ENCODE data around the gene APOBR.

The APOBR gene

GRCh38 chr16:28520672-28521071 lies 26.2 kb downstream of the APOBR start:
- no peak overlapping the region for H3K9ac ChIP-seq (ENCODE audit: low read length)

GRCh38 chr16:28521436-28521835 lies 27.0 kb downstream of the APOBR start:
- Histone ChIP-seq H3K4me3 (ENCODE audit: low read depth, low read length, poor library complexity, severe bottlenecking) (no peak overlapping the region), H3K9ac (ENCODE audit: low read length) (no peak overlapping the region), H3K9me3 (ENCODE audit: low read length) (no peaks in the 10 kb centered on the region), H4K20me1 (ENCODE audit: insufficient read depth, low read length) (no peaks in the 10 kb centered on the region), H2AFZ (ENCODE audit: low read length) (no peak overlapping the region), H3K79me2 (ENCODE audit: insufficient read depth, low read length) (no peaks in the 10 kb centered on the region), H3K4me1 (ENCODE audit: insufficient read depth, low read length, severe bottlenecking) (no peaks in the 10 kb centered on the region), H3K27me3 (ENCODE audit: insufficient read depth, low read length) (no peaks in the 10 kb centered on the region), H3K9me2 (ENCODE audit: low read depth, low read length) (no peaks in the 10 kb centered on the region), H3K4me2 (ENCODE audit: low read length) (no peak overlapping the region), H3F3A (ENCODE audit: insufficient read depth, low read length) (no peaks in the 10 kb centered on the region), H3K27ac (ENCODE audit: low read depth, low read length, poor library complexity, severe bottlenecking) (no peak overlapping the region), H3K36me3 (ENCODE audit: insufficient read depth, low read length) (no peaks in the 10 kb centered on the region)
- TF ChIP-seq CTCF (IDR thresholded peaks at IDR 0.05; ENCODE audit: low read length) (no peak), EZH2 (IDR thresholded peaks at IDR 0.05; ENCODE audit: borderline replicate concordance, low read length) (no peak)

More at GRCh38 chr16:28520672-28521071, 26.2 kb downstream of the APOBR start:
- Histone ChIP-seq H2AFZ (ENCODE audit: low read length) (no peak overlapping the region), H3K9me3 (ENCODE audit: low read length) (no peaks in the 10 kb centered on the region), H3K4me3 (ENCODE audit: low read depth, low read length, poor library complexity, severe bottlenecking) (no peak overlapping the region), H3K4me2 (ENCODE audit: low read length) (no peak overlapping the region), H3K27me3 (ENCODE audit: insufficient read depth, low read length) (no peaks in the 10 kb centered on the region), H4K20me1 (ENCODE audit: insufficient read depth, low read length) (no peaks in the 10 kb centered on the region), H3K79me2 (ENCODE audit: insufficient read depth, low read length) (no peaks in the 10 kb centered on the region), H3F3A (ENCODE audit: insufficient read depth, low read length) (no peaks in the 10 kb centered on the region), H3K4me1 (ENCODE audit: insufficient read depth, low read length, severe bottlenecking) (no peaks in the 10 kb centered on the region), H3K36me3 (ENCODE audit: insufficient read depth, low read length) (no peaks in the 10 kb centered on the region), H3K9me2 (ENCODE audit: low read depth, low read length) (no peaks in the 10 kb centered on the region), H3K27ac (ENCODE audit: low read depth, low read length, poor library complexity, severe bottlenecking) (no peak overlapping the region)
- no peak for TF ChIP-seq EZH2 (IDR thresholded peaks at IDR 0.05; ENCODE audit: borderline replicate concordance, low read length)

- no peak for TF ChIP-seq EZH2 (IDR thresholded peaks at IDR 0.05; ENCODE audit: borderline replicate concordance, low read length)
- TF ChIP-seq CTCF (IDR thresholded peaks at IDR 0.05; ENCODE audit: low read length): no peak
- no peak overlapping the region for H2AFZ ChIP-seq (ENCODE audit: low read length)
These were observed 28.3 kb downstream of the APOBR start for GRCh38 chr16:28522792-28523191.

GRCh38 chr16:28524681-28525171 lies 30.3 kb downstream of the APOBR start:
- Histone ChIP-seq H2AFZ (ENCODE audit: low read length) (no peak overlapping the region), H3K36me3 (ENCODE audit: insufficient read depth, low read length) (no peaks in the 10 kb centered on the region)

More at GRCh38 chr16:28522792-28523191, 28.3 kb downstream of the APOBR start:
- no peaks in the 10 kb centered on the region for H3F3A ChIP-seq (ENCODE audit: insufficient read depth, low read length)
- no peaks in the 10 kb centered on the region for H3K27me3 ChIP-seq (ENCODE audit: insufficient read depth, low read length)
- no peaks in the 10 kb centered on the region for H3K4me1 ChIP-seq (ENCODE audit: insufficient read depth, low read length, severe bottlenecking)
- H3K27ac ChIP-seq (ENCODE audit: low read depth, low read length, poor library complexity, severe bottlenecking): no peak overlapping the region
- H3K9me2 ChIP-seq (ENCODE audit: low read depth, low read length): no peaks in the 10 kb centered on the region
- no peak overlapping the region for H3K4me2 ChIP-seq (ENCODE audit: low read length)
- H3K36me3 ChIP-seq (ENCODE audit: insufficient read depth, low read length): no peaks in the 10 kb centered on the region
- H4K20me1 ChIP-seq (ENCODE audit: insufficient read depth, low read length): no peaks in the 10 kb centered on the region
- H3K4me3 ChIP-seq (ENCODE audit: low read depth, low read length, poor library complexity, severe bottlenecking): no peak overlapping the region
- no peaks in the 10 kb centered on the region for H3K9me3 ChIP-seq (ENCODE audit: low read length)
- no peaks in the 10 kb centered on the region for H3K79me2 ChIP-seq (ENCODE audit: insufficient read depth, low read length)
- H3K9ac ChIP-seq (ENCODE audit: low read length): no peak overlapping the region

More at GRCh38 chr16:28524681-28525171, 30.3 kb downstream of the APOBR start:
- Histone ChIP-seq H3K4me2 (ENCODE audit: low read length) (no peak overlapping the region), H3K9ac (ENCODE audit: low read length) (no peak overlapping the region), H3K9me3 (ENCODE audit: low read length) (no peaks in the 10 kb centered on the region), H4K20me1 (ENCODE audit: insufficient read depth, low read length) (no peaks in the 10 kb centered on the region), H3K27ac (ENCODE audit: low read depth, low read length, poor library complexity, severe bottlenecking) (no peak overlapping the region), H3K4me1 (ENCODE audit: insufficient read depth, low read length, severe bottlenecking) (no peaks in the 10 kb centered on the region), H3K27me3 (ENCODE audit: insufficient read depth, low read length) (no peaks in the 10 kb centered on the region), H3K9me2 (ENCODE audit: low read depth, low read length) (no peaks in the 10 kb centered on the region), H3K4me3 (ENCODE audit: low read depth, low read length, poor library complexity, severe bottlenecking) (no peak overlapping the region), H3K79me2 (ENCODE audit: insufficient read depth, low read length) (no peaks in the 10 kb centered on the region), H3F3A (ENCODE audit: insufficient read depth, low read length) (no peaks in the 10 kb centered on the region)
- no peak for TF ChIP-seq EZH2 (IDR thresholded peaks at IDR 0.05; ENCODE audit: borderline replicate concordance, low read length)
- TF ChIP-seq CTCF (IDR thresholded peaks at IDR 0.05; ENCODE audit: low read length): no peak

Data from OCI-LY1 (cell line).